Measurements from ENCODE around the gene NYNRIN. TPM values are rescaled to one million over a fixed set of nuclear protein-coding genes. Genes with fewer than 3 reads are reported as not detected.

Gene NYNRIN
- total and polyA plus RNA-seq, 3 donors from 2014 or later: 21.8 to 22.0 (median 21.8) TPM

DNA sequence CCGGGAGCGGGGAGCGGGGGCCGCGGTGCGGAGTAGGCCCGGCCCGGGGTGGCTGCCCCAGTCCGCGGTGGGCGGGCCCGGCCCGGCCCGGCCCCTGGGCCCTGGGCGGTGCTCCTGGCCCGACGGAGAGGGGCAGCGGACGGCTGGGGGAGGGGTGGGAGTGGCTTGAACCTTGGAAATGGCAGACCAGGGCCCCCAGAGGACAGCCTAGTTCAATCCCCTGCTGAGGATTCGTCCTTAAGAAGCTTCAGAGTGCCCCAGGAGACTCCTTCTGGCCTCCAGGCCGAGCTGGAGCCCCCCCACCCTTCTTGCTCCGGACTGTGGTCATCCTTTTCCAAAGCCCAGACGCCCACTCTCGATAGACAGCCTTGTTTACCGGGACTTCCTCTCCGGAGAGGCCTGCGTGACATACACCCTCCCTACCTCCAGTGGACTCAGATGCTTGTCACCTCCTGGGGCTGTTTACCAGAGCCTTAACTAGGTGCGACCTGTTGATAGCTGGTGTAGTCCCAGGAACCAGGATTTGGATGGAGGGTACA is 31.4 kb downstream of the NYNRIN start:
- intact Hi-C loops (cut with DNase I; ENCODE audit: low total_unique reads): loop anchor here (5.0 kb wide), 2 partner anchors 63 to 98 kb away; partner anchors contain the start of gene NFATC4
- H3K9me3 ChIP-seq: no peaks in the 10 kb centered on the region
- peak overlapping the region; percentile 92 to 98 for H3K27ac ChIP-seq
- 0 to 1% methylated on average over 8 to 20 of the region's 28 CpGs for WGBS, 2 donors
- H3K27me3 ChIP-seq: no peaks in the 10 kb centered on the region
- H3K4me1 ChIP-seq: peaks cover 29% of the 10 kb centered on the region
- DNase-seq: peak; percentile 87
- H3K4me3 ChIP-seq: peak overlapping the region; percentile 68 to 80
- TF ChIP-seq, protein P1, sequence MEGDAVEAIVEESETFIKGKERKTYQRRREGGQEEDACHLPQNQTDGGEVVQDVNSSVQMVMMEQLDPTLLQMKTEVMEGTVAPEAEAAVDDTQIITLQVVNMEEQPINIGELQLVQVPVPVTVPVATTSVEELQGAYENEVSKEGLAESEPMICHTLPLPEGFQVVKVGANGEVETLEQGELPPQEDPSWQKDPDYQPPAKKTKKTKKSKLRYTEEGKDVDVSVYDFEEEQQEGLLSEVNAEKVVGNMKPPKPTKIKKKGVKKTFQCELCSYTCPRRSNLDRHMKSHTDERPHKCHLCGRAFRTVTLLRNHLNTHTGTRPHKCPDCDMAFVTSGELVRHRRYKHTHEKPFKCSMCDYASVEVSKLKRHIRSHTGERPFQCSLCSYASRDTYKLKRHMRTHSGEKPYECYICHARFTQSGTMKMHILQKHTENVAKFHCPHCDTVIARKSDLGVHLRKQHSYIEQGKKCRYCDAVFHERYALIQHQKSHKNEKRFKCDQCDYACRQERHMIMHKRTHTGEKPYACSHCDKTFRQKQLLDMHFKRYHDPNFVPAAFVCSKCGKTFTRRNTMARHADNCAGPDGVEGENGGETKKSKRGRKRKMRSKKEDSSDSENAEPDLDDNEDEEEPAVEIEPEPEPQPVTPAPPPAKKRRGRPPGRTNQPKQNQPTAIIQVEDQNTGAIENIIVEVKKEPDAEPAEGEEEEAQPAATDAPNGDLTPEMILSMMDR (IDR thresholded peaks at IDR 0.05): no peak
- no peak for TF ChIP-seq POLR2A (IDR thresholded peaks at IDR 0.05)
- no peaks in the 10 kb centered on the region for H3K36me3 ChIP-seq (ENCODE audit: low read depth, missing control alignments)

DNA sequence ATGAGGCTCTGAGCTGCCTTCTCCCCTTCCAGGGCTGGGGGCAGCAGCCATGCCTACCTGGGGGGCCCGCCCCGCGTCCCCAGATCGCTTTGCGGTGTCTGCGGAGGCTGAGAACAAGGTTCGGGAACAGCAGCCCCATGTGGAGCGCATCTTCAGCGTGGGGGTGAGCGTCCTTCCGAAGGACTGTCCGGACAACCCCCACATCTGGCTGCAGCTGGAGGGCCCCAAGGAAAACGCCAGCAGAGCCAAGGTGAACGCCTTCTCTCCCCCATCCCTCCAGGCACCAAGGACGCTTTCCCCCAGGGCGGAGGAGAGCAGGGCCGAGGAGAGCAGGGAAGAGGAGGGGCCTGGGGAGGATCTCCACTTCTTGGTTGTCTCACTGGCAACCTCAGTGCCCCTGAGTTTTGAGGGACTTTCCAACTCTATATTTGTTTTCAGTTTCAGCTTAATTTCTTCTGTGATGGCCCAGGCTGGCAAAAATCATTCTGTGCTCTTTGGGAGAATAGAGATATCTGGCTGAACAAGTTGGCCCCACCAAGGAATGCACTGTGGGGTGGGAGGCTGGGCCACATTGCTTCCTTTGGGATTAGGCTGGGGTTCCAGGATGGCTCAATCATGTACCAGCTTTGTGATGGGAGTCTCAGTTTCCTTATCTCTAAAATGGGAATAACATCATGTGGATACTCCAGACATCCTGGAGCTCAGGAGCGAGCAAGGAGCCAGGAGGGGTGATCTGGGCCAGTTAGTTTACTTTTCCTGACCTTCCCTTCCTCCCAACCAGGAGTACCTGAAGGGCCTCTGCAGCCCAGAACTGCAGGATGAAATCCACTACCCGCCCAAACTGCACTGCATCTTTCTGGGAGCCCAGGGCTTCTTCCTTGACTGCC is 32.1 kb downstream of the NYNRIN start:
- DNase-seq: peak; percentile 74
- Histone ChIP-seq H3K36me3 (ENCODE audit: low read depth, missing control alignments) (no peaks in the 10 kb centered on the region), H3K27ac (peak overlapping the region; percentile 92 to 98), H3K4me3 (peak overlapping the region; percentile 68 to 80), H3K4me1 (peaks cover 28% of the 10 kb centered on the region), H3K9me3 (no peaks in the 10 kb centered on the region), H3K27me3 (no peaks in the 10 kb centered on the region)
- TF ChIP-seq POLR2A (IDR thresholded peaks at IDR 0.05): no peak
- WGBS, 2 donors: 0 to 7% methylated on average over 9 to 18 of the region's 19 CpGs
- intact Hi-C loops (cut with DNase I; ENCODE audit: low total_unique reads): loop anchor here (5.0 kb wide), 2 partner anchors 64 to 99 kb away; partner anchors contain the start of gene NFATC4

DNA sequence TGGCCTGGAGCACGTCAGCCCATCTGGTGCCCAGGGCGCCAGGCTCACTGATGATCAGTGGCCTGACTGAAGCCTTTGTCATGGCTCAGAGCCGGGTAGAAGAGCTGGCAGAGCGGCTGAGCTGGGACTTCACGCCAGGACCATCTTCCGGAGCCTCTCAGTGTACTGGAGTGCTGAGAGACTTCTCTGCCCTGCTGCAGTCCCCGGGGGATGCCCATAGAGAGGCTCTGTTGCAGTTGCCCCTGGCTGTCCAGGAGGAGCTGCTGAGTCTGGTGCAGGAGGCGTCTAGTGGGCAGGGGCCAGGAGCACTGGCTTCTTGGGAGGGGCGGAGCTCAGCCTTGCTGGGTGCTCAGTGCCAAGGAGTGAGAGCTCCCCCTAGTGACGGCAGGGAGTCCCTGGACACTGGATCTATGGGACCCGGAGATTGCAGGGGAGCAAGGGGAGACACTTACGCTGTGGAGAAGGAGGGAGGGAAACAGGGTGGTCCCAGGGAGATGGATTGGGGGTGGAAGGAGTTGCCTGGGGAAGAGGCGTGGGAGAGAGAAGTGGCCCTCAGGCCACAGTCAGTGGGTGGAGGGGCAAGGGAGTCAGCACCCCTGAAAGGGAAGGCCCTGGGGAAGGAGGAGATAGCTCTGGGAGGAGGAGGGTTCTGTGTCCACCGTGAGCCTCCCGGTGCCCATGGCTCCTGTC is 32.9 kb downstream of the NYNRIN start:
- Histone ChIP-seq H3K4me1 (peaks cover 29% of the 10 kb centered on the region), H3K9me3 (no peaks in the 10 kb centered on the region), H3K36me3 (ENCODE audit: low read depth, missing control alignments) (no peaks in the 10 kb centered on the region), H3K27me3 (no peaks in the 10 kb centered on the region), H3K4me3 (no peak overlapping the region), H3K27ac (peak overlapping the region; percentile 92 to 98)
- intact Hi-C loops (cut with DNase I; ENCODE audit: low total_unique reads): loop anchor here (5.0 kb wide), 2 partner anchors 64 to 99 kb away; partner anchors contain the start of gene NFATC4
- TF ChIP-seq, protein P1 (IDR thresholded peaks at IDR 0.05): peak; percentile 75 to 87 (median 76)
- no peak for TF ChIP-seq POLR2A (IDR thresholded peaks at IDR 0.05)
- WGBS, 2 donors: 35 to 37% methylated on average over 11 to 15 of the region's 15 CpGs
- DNase-seq: peak; percentile 93

DNA sequence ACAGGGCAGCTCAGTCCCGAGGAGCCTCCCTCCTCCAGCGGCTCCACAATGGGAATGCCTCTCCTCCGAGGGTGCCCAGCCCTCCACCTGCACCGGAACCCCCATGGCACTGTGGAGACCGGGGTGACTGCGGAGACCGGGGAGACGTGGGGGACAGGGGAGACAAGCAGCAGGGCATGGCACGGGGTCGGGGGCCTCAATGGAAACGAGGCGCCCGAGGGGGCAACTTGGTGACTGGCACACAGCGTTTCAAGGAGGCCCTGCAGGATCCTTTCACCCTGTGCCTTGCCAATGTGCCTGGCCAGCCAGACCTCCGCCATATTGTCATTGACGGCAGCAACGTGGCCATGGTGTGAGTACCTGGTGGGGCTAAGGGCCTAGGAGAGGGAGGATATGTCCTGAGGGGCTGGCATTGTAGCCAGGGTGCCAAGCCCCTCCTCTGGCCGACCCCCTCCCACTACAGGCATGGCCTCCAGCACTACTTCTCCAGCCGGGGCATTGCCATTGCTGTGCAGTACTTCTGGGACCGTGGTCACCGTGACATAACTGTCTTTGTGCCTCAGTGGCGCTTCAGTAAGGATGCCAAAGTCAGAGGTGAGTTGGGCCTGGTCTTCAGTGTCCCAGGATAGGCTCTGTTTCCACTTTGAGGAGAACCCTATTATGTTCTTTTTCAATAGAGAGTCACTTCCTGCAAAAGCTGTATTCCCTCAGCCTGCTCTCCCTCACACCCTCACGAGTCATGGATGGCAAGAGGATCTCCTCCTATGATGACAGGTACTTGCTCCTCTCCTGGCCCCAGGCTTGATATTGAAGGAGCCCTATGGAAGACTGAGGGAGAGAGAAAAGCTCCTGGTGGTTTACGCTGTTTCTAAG is 33.7 kb downstream of the NYNRIN start:
- no peak for DNase-seq
- no peaks in the 10 kb centered on the region for H3K9me3 ChIP-seq
- intact Hi-C loops (cut with DNase I; ENCODE audit: low total_unique reads): loop anchor here (5.0 kb wide), 2 partner anchors 65 to 100 kb away; partner anchors contain the start of gene NFATC4
- H3K4me1 ChIP-seq: peaks cover 29% of the 10 kb centered on the region
- no peaks in the 10 kb centered on the region for H3K36me3 ChIP-seq (ENCODE audit: low read depth, missing control alignments)
- no peak overlapping the region for H3K4me3 ChIP-seq
- TF ChIP-seq, protein P1 (IDR thresholded peaks at IDR 0.05): no peak
- TF ChIP-seq POLR2A (IDR thresholded peaks at IDR 0.05): no peak
- no peaks in the 10 kb centered on the region for H3K27me3 ChIP-seq
- 76 to 77% methylated on average over 15 to 24 of the region's 24 CpGs for WGBS, 2 donors
- H3K27ac ChIP-seq: no peak overlapping the region
